Right kidney (tissue), 1 donor: ENCODE results near the gene DPYSL4.
"Not testable (repeated sequence)": the region's sequence is repeated elsewhere in the genome, so short reads cannot be mapped to it uniquely, and the experiment has no call there.

Experiments used
- DNase-seq: peaks from one replicate; pipeline ENCODE4 v3.0.0-alpha.2; 2016

The DPYSL4 gene

DNA sequence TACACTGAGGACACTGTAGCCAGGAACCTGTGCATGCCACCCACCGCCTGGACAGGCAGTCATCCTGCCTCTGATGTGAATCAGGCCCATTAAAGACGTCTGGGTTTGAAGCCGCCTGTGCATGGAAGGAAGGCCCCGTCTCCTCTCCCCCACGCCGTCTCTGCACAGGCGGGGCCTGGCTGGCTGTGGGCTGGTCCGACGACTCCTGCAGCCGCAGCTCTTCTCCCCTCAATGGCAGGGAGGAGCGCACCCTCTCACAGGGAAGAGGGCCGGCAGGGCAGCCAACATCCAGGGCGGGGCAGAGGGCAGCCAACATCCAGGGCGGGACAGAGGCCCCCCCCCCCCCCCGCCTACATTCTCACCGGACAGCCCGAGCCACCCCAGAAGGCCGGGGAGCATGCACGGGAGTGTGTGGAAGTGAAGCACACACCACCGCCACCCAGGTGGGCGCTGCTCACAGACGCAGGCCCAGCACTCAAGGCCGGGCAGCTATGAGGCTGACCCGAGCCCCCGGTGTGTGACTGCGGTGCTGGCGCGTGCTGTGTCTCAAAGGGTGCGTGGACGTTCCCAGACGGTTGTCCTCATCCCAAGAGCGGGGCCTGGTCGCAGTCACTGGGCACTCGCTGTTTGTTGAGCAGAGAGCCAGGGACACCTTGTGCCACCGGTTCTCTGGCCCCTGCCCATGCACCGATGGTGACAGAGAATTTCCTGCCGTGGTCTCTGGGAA is 19.1 kb downstream of the DPYSL4 start:
- DNase-seq = no peak

- no peak for DNase-seq
Observed at GRCh38 chr10:132206377-132206745, 19.6 kb downstream of the DPYSL4 start.

- no peak for DNase-seq
Observed at GRCh38 chr10:132206806-132207535, 20.2 kb downstream of the DPYSL4 start.

DNA sequence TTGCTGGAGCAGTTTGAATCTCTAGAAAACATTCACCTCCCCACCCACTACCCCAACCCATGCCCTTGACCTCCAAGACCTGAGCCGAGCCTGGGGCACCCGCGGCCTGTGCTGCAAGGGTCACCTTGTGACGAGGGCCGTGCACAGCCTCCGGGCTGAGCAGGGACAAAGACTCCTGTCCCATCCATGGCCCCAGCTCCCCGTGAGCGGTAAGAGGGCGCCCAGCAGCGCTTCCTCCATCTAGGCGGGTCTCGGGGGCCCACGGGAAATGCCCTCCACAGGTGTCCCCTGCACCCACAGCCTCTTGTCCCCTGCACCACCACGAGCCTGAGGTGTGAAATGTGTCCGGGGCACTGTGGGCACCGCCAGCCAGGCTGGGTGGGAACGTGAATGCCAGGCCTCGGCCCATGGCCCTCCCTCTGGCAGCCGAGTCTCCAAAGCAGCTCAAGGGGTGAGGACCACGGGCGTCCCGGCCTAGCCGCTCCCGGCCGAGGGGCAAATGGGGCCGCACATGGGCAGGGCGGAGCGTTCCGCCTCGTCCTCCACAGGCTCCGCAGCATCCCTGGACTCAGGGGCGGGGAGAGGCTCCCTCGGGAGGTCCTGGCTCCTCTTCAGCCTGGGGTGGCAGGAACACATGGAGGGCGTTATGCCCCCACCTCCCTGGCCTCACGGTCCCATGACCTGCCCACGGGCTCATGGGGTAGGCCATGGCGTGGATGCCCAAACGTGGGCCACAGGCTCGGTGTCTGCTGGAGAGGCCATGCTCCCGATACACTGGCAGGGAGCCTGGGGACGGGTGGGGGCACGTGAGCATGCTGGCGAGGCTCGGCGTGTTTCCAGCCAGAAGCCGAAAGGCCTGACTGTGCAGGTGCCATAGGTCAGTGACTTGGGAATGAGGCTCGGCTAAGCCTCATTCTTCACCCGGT is 21.1 kb downstream of the DPYSL4 start:
- DNase-seq = no peak

GRCh38 chr10:132208462-132209050 is 21.8 kb downstream of the DPYSL4 start:
- no peak for DNase-seq

DNA sequence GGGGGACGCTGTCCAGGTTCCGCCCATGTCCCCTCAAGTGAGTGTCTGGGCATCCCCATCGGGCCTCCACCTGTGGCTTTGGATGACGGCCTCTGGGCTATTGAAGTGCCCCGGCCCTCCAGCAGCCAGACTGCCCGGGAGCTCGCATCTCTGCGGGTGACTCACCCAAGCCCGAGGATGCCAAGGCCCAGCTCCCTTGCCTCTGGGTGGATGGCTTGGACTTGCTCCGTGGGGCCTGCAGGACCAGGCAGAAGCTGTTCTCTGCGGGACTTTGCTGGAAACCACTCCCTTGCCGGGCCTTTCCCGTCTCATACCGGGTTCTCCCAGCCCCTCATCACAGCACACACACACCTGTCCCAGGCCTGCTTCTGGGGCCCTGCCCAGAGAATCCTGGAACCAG is 22.4 kb downstream of the DPYSL4 start:
- no peak for DNase-seq

- no peak for DNase-seq
Observed at GRCh38 chr10:132209978-132210530, 23.3 kb downstream of the DPYSL4 start.

- DNase-seq = no peak
Observed at GRCh38 chr10:132210766-132211165, 24.0 kb downstream of the DPYSL4 start.

DNA sequence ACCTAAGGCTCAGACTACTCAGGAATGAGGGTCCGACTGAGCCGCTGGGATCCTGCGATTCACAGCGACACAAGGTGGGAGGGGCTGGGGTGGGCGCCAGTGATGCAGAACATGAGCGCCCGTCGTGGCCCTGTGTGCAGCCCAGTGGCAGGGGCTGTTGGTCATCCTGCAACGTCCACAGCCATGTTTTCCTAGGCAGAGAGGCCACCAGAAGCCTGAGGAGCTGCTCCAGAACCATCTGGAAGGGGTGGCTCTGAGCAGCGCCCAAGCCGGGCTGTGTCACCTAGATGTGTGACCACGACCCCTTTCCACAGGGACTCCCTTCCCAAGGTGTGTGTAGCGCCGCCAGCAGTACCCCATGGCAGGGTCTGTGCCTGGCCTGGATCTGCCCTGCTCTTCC is 24.5 kb downstream of the DPYSL4 start:
- DNase-seq = no peak

DNA sequence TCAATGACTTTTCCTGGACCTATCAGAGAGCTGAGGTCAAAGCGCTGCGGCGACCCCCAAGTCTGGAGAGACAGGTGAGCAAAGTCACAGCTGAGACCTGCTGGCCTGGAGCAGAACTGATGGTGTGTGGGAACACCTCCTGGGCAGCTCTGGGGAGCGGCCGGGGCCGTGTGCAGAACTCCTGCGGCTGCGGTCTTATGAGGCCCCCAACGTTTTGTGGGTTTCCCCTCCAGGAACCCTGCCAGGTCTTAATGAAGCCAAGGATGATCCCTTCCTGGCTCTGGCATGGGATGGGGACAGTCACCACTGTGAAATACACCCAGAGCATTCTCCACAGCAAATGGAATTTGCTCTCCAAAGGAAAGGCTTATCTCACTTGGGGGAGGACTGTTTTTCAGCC is 26.1 kb downstream of the DPYSL4 start:
- DNase-seq = no peak

GRCh38 chr10:132213917-132214316 is 27.2 kb downstream of the DPYSL4 start:
- no peak for DNase-seq

- not testable (repeated sequence) for DNase-seq
Observed at GRCh38 chr10:132216441-132216840, 29.7 kb downstream of the DPYSL4 start.

DNA sequence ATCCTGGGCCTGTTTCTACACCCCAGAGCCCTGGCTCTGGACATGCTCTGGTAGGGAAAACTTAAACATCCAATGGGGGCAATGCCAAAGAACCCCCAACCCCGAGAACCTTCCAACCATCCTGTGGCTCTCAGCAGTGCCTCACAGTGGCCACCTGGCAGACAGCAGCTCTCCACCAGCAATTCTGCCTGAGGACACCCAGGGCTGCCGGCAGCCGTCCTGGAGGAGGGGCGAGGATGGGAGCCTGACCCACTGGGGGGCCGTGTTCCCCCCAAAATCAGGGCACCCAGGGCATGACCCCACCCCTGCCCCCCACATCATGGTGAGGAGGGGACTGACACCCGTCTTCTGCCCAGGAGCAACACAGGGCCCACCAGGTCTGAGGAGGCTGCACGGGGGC is 32.7 kb downstream of the DPYSL4 start:
- DNase-seq = no peak

DNA sequence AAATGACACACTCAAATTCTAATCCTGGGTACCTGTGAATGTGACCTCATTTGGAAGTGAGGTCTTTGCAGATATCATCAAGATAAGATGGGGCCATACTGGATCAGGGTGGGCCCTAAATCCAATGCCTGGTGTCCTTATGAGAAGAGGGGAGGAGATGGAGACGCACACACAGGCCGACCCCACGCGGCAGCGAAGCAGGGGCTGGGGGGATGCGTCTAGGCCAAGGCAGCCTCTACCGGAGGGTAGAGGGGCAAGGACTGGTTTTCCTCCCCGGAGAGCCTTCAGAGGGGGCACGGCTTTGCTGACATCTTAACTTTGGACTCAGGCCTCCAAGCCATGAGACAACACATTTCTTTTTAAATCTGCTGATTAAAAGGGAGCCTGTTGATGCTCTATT is 33.3 kb downstream of the DPYSL4 start:
- no peak for DNase-seq

GRCh38 chr10:132220996-132221395 is 34.2 kb downstream of the DPYSL4 start:
- not testable (repeated sequence) for DNase-seq

DNA sequence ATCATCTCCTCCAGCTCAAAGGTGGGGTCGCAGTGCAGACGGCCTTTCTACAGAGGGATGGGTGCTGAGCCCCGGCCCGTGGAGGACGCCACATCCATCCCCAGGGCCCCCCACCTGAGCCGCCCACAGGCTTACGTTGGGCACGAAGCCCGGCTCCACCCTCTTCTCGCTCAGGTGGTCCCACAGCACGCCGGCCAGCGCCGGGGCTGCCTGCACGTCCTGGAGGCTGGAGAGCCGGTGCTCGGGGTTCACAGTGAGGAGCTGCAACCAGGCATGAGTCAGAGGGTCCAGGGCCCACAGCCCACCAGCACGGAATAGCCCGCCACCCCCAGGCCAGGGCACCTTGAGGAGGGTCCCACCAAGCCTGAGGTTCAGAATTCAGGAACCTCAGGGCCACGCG is 36.0 kb downstream of the DPYSL4 start:
- DNase-seq = no peak

DNA sequence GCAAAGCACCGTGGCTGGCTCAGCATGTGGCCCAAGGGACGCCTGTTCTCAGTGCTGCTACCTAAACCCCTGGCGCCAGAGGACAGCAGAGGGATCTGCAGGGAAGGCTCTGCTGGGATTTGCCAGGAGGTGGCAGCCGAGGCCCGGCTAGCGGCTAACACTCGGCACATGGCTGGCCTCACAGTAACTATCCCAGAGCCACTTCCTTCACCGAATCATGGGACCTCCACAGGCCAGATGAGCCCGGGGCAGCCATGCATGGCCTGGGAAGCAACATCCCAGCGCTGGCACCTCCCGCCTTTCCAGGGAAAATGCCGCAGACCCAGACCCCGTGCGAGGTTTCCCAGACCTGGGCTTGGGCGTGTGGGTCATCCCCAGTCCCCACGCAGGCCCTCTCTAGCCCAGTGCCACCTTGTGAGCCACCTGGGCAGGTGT is 36.4 kb downstream of the DPYSL4 start:
- peak; percentile 61 for DNase-seq

- no peak for DNase-seq
Observed at GRCh38 chr10:132223611-132224342, 37.0 kb downstream of the DPYSL4 start.

DNA sequence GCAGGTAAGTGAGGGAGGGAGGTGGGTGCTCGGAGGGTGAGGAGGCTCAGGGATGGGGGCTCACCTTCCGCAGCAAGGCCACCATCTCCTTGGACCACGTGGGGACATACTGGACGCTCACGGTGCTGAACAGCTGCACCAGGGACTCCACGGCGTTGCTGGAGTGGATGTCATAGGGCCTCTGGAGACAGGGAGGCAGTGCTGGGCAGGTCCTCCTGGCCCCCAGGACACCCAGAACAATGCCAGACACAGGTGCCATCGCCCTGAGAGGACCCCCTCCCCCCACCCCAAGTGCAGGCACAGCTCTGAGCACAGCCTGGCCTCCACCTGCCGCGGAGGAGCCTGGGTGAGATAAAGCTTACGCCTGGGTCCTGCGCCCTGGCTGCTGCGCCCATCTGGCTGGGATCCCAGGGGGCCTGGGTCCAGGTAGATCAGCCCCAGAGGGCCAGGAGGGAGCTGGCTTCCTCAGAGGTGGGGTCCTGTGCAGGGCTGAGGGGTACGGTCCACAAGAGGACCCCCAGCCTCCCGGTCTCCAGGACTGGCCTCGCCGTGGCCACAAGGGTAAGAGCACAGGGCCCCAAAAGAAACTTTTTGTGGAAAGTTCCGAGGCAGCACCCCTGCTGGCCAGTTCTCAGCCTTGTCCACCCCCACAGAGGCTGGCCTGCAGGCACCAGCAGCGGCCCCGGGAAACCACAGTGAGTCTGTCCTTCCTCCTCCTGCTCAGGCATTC is 37.8 kb downstream of the DPYSL4 start:
- DNase-seq = no peak

GRCh38 chr10:132225073-132225848 is 38.5 kb downstream of the DPYSL4 start:
- DNase-seq = no peak
